Stimulated activated CD8-positive, alpha-beta memory T cell treated with anti-CD3 and anti-CD28 coated beads, Interleukin-7, amount 100 ng/mL, for 1 hour (primary cell): ENCODE measurements around the gene TOMM6.
"Not testable (repeated sequence)": the region's sequence is repeated elsewhere in the genome, so short reads cannot be mapped to it uniquely, and the experiment has no call there.

Source experiments
- DNase-seq, 2 donors: peaks; one replicate each; pipeline ENCODE4 v3.0.0-alpha.2; 2020; ENCODE audit warnings: low read depth in 2 of 2

The TOMM6 gene

GRCh38 chr6:41785254-41785653 lies 2.2 kb upstream of the TOMM6 start:
- no peak for DNase-seq

GRCh38 chr6:41785689-41786450 lies 1.6 kb upstream of the TOMM6 start:
- no peak for DNase-seq

- DNase-seq = peak; percentile 78 to 82
Observed at GRCh38 chr6:41786451-41787218, 859 bp upstream of the TOMM6 start.

GRCh38 chr6:41789390-41789724 lies 1.9 kb downstream of the TOMM6 start:
- no peak for DNase-seq

- no peak for DNase-seq
Observed at GRCh38 chr6:41790045-41790444, 2.6 kb downstream of the TOMM6 start.

GRCh38 chr6:41791305-41791704 lies 3.8 kb downstream of the TOMM6 start:
- DNase-seq = no peak

GRCh38 chr6:41791984-41792383 lies 4.5 kb downstream of the TOMM6 start:
- no peak for DNase-seq

- no peak for DNase-seq
Observed at GRCh38 chr6:41796474-41796873, 9.0 kb downstream of the TOMM6 start.

- no peak for DNase-seq
Observed at GRCh38 chr6:41798901-41799558, 11.5 kb downstream of the TOMM6 start.

GRCh38 chr6:41799559-41799911 lies 12.0 kb downstream of the TOMM6 start:
- DNase-seq = no peak

GRCh38 chr6:41801380-41801779 lies 13.9 kb downstream of the TOMM6 start:
- no peak for DNase-seq

GRCh38 chr6:41805830-41806774 lies 18.6 kb downstream of the TOMM6 start:
- no peak for DNase-seq

- DNase-seq = no peak
Observed at GRCh38 chr6:41811095-41811494, 23.6 kb downstream of the TOMM6 start.

- DNase-seq = not testable (repeated sequence)
Observed at GRCh38 chr6:41811946-41812345, 24.5 kb downstream of the TOMM6 start.

GRCh38 chr6:41813469-41813868 lies 26.0 kb downstream of the TOMM6 start:
- DNase-seq = no peak

- DNase-seq = no peak
Observed at GRCh38 chr6:41813956-41814355, 26.5 kb downstream of the TOMM6 start.

- DNase-seq = no peak
Observed at GRCh38 chr6:41814629-41815028, 27.1 kb downstream of the TOMM6 start.

GRCh38 chr6:41815587-41815986 lies 28.1 kb downstream of the TOMM6 start:
- DNase-seq = no peak

GRCh38 chr6:41818271-41819054 lies 31.0 kb downstream of the TOMM6 start:
- no peak for DNase-seq

GRCh38 chr6:41821266-41821665 lies 33.8 kb downstream of the TOMM6 start:
- DNase-seq = no peak

GRCh38 chr6:41822021-41822420 lies 34.5 kb downstream of the TOMM6 start:
- DNase-seq = no peak
